Left colon (tissue), 2 donors: ENCODE measurements around the gene KCNJ3. TPM values are rescaled to one million over a fixed set of nuclear protein-coding genes. Genes with fewer than 3 reads are reported as not detected.
A peak's percentile ranks its signal among the peaks of the same experiment; 100 is the strongest.

Experiments used
- ATAC-seq: fragments of 200-7000 bp; cut with Tn5 transposase; one replicate; pipeline ENCODE4 v1.9.1; 2020; ENCODE audit warnings: mild to moderate bottlenecking, moderate library complexity
- DNase-seq, 2 donors: peaks; one replicate each; pipeline ENCODE4 v3.0.0-alpha.2; 2020
- intact Hi-C, 2 donors: fragments of 100-400 bp; cut with DNase I in 1 of 2; cut with micrococcal nuclease in 1 of 2; formaldehyde crosslinking; loops; one replicate each; pipeline versions ENCODE4 v1.11.2 to v1.14.0; 2022; cut with DNase I, micrococcal nuclease
- total RNA-seq, 2 donors: library from RNA; stranded (reverse); fragmentation: NEBNext Ultra II Directional; extraction: Animal tissue kit (Norgen Biotek cat#: 25700); gene quantifications; one replicate each; pipeline ENCODE4 v1.2.1, GENCODE V29; 2021
- donor health status: DM: no; HTN: no; CAD: no.
- donor health status: DM: yes; HTN: yes; CAD: no.

KCNJ3 gene
- total RNA-seq, 2 donors from 2014 or later: 0.70 to 0.73 TPM

GRCh38 chr2:154699575-154699930 lies 1.1 kb downstream of the KCNJ3 start:
- DNase-seq (no peak), ATAC-seq (no peak)
- intact Hi-C loops: no loop called here

DNA sequence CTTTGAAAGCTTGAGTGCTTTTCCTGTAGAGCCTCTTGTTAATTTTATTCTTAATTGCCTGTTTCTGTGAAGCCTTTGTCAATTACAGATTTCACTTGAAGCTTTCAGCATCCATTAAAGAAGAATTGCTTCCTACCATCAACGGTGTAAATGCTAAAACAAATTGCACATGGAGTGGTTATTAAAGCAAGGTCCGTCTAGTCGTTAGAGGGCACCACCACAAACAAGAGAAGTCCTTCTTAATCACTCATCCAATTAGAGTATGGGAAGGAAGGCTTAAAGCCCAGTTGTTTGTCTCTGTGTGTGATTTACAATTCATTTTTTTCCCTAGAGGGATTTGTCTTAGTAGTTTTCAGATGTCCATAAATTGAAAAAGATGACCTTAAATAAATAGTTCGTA lies 1.6 kb downstream of the KCNJ3 start:
- intact Hi-C loops: no loop called here
- no peak for ATAC-seq
- DNase-seq: no peak

- DNase-seq: no peak
- intact Hi-C loops: no loop called here
- no peak for ATAC-seq
Observed at GRCh38 chr2:154704991-154705390, 6.5 kb downstream of the KCNJ3 start.

GRCh38 chr2:154706660-154707059 lies 8.2 kb downstream of the KCNJ3 start:
- intact Hi-C loops: no loop called here
- peak; percentile 74 for ATAC-seq
- no peak for DNase-seq

- ATAC-seq: no peak
- DNase-seq: no peak
- intact Hi-C loops: no loop called here
Observed at GRCh38 chr2:154707994-154708575, 9.6 kb downstream of the KCNJ3 start.

GRCh38 chr2:154709215-154709614 lies 10.7 kb downstream of the KCNJ3 start:
- no peak for ATAC-seq
- no peak for DNase-seq

DNA sequence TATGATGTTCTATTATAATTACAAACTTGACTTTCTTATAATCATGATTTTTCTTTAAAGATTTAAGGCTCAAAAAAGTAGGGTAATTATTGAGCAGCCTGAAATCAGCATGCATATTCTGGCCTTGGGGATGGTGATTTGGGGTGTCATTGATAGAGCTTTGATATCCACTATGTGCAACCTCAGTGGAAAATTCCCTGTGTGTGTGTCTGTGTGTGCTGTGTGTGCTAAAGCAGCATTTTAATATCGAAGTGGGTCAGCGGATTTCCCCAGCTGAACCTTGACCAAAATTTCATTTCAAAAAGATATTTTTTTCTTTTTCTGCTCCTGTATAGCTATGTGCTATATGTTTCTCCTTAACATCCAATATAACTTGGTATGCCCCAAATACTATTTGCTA lies 11.6 kb downstream of the KCNJ3 start:
- no peak for ATAC-seq
- DNase-seq: no peak
- intact Hi-C loops: no loop called here

More at GRCh38 chr2:154709215-154709614, 10.7 kb downstream of the KCNJ3 start:
- intact Hi-C loops: no loop called here

GRCh38 chr2:154710685-154711084 lies 12.2 kb downstream of the KCNJ3 start:
- intact Hi-C loops: no loop called here
- DNase-seq: no peak

DNA sequence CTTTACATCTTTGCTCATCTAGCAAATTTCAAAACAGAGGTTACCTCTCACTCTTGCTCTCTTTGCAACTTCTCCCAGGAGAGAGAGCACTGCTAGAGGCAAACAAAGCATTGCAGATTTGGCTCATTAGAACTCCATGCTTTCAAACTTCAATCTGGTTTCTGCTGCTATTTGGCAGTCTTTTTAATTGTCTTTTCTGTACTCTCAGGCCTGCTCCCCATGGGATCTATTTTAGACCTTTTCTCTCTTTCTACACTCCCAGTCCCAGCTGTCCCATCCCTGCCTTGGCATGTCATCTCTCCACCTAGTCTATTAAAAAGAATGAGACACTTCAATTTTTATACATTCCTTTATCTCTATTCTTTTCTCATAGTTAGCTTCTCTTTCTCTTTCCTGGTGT lies 15.2 kb downstream of the KCNJ3 start:
- DNase-seq (no peak), ATAC-seq (no peak)
- intact Hi-C loops: no loop called here

More at GRCh38 chr2:154710685-154711084, 12.2 kb downstream of the KCNJ3 start:
- ATAC-seq: no peak

GRCh38 chr2:154720651-154721050 lies 22.2 kb downstream of the KCNJ3 start:
- no peak for DNase-seq
- no peak for ATAC-seq
- intact Hi-C loops: no loop called here

- ATAC-seq (peak; percentile 88), DNase-seq (no peak)
- intact Hi-C loops: no loop called here
Observed at GRCh38 chr2:154724194-154724797, 25.8 kb downstream of the KCNJ3 start.

DNA sequence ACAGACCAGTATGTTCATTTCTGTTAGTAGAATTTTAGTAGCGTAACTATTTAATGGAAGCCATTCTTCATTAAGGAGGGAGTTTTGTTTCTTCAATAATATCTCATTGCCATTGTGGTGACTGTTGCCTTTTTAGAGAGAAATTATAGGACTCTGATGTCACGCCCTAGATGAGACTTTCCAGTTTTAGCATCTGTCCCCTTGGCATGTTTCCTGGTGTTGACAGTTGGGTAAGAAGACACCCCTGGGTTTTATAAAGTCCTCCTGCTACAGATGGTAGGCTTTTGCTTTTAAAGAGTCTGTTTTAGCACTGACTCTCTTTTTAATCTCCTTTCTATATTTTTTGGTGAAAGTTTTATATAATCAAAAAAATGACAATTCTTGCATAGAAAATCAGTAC lies 41.9 kb downstream of the KCNJ3 start:
- no peak for DNase-seq
- intact Hi-C loops: no loop called here
- no peak for ATAC-seq

- DNase-seq: no peak
Observed at GRCh38 chr2:154758871-154759270, 60.4 kb downstream of the KCNJ3 start.

GRCh38 chr2:154762638-154763037 lies 64.1 kb downstream of the KCNJ3 start:
- intact Hi-C loops: no loop called here
- ATAC-seq (no peak), DNase-seq (no peak)

More at GRCh38 chr2:154758871-154759270, 60.4 kb downstream of the KCNJ3 start:
- ATAC-seq: no peak
- intact Hi-C loops: no loop called here

- intact Hi-C loops: no loop called here
- DNase-seq: no peak
- ATAC-seq: no peak
Observed at GRCh38 chr2:154771664-154772284, 73.3 kb downstream of the KCNJ3 start.

DNA sequence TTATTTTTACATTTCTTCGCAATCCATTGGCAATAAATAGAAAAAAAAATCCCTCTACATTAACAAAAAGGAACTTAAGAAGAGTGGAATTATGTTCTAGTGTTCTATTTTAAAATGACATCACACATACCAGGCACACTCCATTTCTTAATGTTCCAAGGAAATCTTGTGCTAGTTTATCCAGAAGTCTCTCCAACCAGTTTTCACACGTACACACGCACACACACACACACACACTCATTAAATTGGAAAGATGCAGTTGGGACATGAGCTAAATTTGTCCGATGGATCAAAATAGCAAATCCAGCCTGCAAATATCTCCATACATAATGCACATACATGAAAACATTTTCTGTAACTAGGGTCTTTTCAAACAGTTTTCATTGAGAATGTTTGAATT lies 78.3 kb downstream of the KCNJ3 start:
- intact Hi-C loops: no loop called here
- ATAC-seq (no peak), DNase-seq (no peak)

DNA sequence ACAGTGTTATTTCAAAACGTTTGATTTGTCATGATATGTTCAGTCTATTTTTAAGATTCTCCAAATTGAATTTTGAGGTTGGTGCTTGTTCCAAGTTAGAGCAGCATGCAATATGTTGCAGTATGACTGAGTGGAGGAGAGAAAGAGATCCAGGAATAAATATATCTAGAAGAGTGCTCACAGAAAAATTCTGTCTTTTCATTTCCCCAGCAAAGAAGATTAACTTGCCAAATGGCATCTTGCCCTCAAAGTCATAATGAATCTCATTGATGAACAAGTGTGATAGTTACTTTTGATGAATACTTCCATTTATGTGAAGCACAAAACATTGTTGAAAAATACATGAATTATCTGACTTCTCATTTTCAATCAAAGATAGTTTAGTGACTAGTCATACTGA lies 95.9 kb downstream of the KCNJ3 start:
- DNase-seq: no peak
- intact Hi-C loops: no loop called here
- ATAC-seq: no peak

GRCh38 chr2:154795651-154796050 lies 97.2 kb downstream of the KCNJ3 start:
- ATAC-seq (no peak), DNase-seq (no peak)
- intact Hi-C loops: no loop called here

DNA sequence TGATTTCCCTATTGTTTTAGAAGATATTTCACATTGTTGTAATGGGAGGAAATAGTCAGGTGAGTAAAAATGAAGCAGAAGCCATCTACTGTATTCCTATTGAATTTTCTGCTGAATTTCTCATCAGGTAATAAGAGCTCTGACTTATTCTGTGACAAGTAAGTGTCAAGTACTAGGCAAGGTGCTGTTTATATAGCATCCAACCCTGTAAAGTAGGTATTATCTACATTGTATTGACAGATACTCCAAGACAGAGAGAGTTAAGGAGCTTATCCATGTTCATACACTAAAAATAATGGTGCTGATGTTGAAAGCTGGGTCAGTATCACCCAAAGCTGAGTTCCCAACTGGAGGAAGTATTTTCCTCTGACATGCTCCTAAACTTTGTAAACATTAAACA lies 106.0 kb downstream of the KCNJ3 start:
- ATAC-seq: no peak
- intact Hi-C loops: no loop called here
- no peak for DNase-seq

DNA sequence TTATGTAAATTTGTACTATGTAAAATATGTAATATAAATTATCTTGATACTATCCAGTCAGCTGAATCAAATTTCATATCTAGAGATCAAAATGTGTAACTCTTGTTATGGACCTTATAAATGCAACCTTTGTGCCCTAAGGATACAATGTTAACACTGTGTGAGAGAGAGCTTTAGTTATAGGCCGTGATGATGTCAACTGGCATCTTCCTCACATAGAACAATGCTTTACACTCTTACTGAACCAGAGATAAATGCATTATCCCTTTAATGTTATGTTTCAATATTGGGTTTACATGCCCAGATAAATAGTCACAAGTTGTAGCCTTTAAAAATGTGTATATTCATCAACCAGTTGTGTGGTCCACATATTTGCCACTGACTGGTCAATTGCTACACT lies 115.1 kb downstream of the KCNJ3 start:
- intact Hi-C loops: no loop called here
- peak; percentile 45 for ATAC-seq
- no peak for DNase-seq

DNA sequence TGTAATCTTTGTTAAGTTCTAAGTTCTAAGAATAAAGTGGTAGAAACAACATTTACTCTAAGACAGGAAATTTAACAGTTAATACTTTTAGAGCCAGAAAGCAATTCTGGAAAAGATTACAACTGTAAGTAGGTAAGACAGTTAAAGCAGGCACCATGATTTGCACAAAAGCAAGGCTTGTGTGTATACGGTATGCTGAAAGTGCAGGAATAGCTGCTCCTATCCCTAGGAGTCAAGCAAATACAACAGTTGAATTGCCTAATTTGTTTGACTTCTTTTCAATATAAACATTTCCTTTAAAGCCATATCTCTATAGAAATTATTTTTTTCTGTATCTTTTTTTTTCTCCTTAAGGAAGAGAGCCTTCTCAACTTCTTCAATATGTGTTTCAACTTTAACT lies 116.4 kb downstream of the KCNJ3 start:
- no peak for DNase-seq
- no peak for ATAC-seq
- intact Hi-C loops: no loop called here
